Posterior vena cava (tissue), 2 donors: ENCODE data around the gene PMPCB. TPM values are rescaled to one million over a fixed set of nuclear protein-coding genes. Genes with fewer than 3 reads are reported as not detected.

Experiments used
- DNase-seq: peaks from one replicate; pipeline ENCODE4 v3.0.0-alpha.2; 2020; ENCODE audit warnings: low spot score
- intact Hi-C, 2 donors: fragments of 100-400 bp; cut with DNase I; formaldehyde crosslinking; loops; one replicate each; pipeline versions ENCODE4 v1.14.1 to v1.14.2; 2022 to 2023
- total RNA-seq, 2 donors: library from RNA; stranded (reverse); fragmentation: NEBNext Ultra II Directional; extraction: Animal tissue kit (Norgen Biotek cat#: 25700); gene quantifications; one replicate each; pipeline ENCODE4 v1.2.1, GENCODE V29; 2021
- donor health status: DM: yes; HTN: yes; CAD: no.
- donor health status: DM: yes; HTN: yes; CAD: no.

PMPCB gene
- total RNA-seq, 2 donors from 2014 or later, result 38.7 to 43.5 TPM

DNA sequence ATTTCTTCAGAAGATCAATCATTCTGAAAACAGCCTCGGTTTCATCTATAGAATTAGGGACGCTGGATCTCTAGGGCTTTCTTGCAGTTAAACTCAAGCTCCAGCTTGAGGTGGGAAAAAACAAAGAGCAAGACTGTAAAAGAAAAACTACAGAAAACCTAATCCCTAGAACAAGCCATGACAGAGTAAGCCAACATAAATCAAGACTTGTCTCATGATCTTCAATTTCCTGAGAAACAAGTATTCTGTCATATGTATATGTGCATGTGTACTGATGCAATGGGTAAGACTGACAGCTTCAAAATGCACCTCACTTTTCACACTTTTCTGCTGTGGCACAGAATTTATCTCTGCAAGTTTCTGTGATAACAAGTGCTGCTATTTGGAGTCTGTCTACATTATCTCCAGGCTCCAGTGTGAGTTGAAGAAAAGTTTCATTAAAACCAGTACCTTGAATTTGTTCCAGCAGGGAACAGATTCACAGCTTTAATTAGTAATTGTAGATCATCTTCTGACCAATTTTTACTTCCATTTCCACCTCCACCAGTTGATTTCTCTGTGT is 19.2 kb downstream of the PMPCB start:
- intact Hi-C loops, result no loop called here
- no peak for DNase-seq

- intact Hi-C loops, result no loop called here
- DNase-seq, result no peak
These were observed 19.8 kb downstream of the PMPCB start for GRCh38 chr7:103317009-103317408.

DNA sequence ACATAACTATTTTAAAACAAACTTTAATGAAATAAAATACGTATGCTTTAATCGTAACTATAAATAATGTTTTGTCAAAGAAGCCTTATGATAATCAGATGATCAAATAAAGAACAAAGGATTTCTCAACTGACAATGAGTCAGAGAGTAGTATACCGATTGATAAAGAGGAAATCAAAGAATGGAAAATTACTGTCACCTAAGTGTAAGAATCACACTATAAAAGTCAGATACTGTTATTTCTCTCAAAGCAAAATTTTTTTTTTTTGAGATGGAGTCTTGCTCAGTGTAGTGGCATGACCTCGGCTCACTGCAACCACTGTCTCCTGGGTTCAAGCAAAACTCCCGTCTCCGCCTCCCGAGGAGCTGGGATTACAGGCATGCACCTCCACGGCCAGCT is 28.5 kb downstream of the PMPCB start:
- intact Hi-C loops, result no loop called here
- no peak for DNase-seq

DNA sequence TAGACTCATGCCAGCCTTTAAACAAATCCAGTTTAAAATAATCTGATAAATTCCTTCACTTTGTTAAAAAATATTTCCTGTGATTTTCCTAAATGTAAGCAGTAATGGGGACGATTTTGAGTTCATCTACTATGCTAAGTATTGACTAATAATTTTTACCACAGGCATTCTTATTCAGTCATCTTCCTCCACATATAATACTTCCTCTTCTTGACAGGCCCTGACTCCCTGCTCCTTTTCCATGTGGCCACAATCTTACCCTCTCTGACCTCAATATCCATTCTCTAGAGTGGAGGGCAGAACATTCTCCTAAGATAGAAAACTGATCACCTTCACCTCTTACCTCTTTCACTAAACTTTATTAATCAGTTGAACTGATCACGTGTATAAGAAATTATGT is 39.5 kb downstream of the PMPCB start:
- intact Hi-C loops, result no loop called here
- no peak for DNase-seq

- DNase-seq, result no peak
- intact Hi-C loops, result no loop called here
These were observed 41.6 kb downstream of the PMPCB start for GRCh38 chr7:103338864-103339263.

DNA sequence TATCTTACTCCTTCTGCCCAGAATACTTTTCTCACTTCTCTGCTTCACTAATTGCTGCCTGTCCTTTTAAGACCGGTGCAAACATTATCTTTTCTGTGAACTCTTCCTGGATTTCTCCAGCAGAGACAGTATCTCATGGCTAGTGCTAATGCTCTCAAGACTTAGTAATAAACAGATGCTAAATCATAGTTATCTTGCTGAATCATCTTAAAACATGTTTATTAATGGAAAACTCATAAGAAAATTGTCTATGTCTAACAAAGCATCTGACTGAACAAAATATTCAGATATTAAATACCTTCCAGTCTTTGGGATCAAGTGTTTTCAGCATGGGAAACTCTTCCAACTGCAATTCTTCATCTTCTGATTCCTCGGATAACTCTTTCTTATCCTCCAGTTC is 44.2 kb downstream of the PMPCB start:
- intact Hi-C loops, result loop anchor here in 1 of 2 donors (10.0 kb wide), 1 partner anchor 1057 kb away; the partner anchor contains the start of gene SH2B2
- DNase-seq, result no peak

DNA sequence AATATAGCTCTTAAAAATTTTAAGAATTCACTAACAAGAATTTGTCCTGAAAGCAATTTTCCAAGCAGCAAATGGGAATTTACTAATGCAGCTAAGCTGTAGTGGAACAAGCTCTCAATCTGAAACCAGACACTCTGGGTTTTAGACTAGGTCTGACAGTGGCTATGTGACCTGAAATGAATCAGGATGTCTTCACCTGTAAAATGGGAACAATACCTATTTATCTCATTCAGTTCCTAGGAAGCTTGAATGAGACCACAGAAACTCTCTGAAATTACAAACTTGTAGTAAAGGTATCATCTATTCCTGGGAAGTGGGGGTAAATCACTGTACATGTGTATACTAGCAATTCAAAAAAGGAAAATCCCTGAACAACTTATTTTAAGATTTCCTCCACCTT is 46.1 kb downstream of the PMPCB start:
- intact Hi-C loops, result loop anchor here in 1 of 2 donors (10.0 kb wide), 1 partner anchor 1059 kb away; the partner anchor contains the start of gene SH2B2
- DNase-seq, result no peak

GRCh38 chr7:103343758-103344452 is 46.7 kb downstream of the PMPCB start:
- DNase-seq, result no peak
- intact Hi-C loops, result loop anchor here in 1 of 2 donors (10.0 kb wide), 1 partner anchor 1059 kb away; the partner anchor contains the start of gene SH2B2

- intact Hi-C loops, result loop anchor here in 1 of 2 donors (10.0 kb wide), 1 partner anchor 1060 kb away; the partner anchor contains the start of gene SH2B2
- DNase-seq, result peak; percentile 95
These were observed 47.4 kb downstream of the PMPCB start, which contains the start of gene DNAJC2 for GRCh38 chr7:103344453-103345149. DNAJC2 (minus strand) TSS chr7:103344767; CDS start chr7:103344622, 145 bp downstream.

DNA sequence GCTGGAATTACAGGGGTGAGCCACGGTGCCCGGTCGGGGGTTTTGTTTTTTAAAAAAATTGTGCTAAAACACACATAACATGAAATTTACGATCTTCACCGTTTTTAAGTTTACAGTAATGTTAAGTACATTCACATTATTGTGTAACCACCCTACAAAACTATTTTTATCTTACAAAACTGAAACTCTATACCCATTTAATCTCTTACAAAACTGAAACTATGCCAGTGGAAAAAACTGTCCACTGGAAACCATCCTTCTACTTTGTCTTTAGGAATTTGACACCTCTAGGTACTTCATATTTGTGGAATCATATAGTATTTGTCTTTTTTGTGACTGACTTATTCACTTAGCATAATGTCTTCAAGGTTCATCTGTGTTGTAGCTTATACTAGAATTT is 49.2 kb downstream of the PMPCB start:
- no peak for DNase-seq
- intact Hi-C loops, result loop anchor here in 1 of 2 donors (10.0 kb wide), 1 partner anchor 1062 kb away; the partner anchor contains the start of gene SH2B2

- DNase-seq, result peak; percentile 91
- intact Hi-C loops, result loop anchor here in 1 of 2 donors (10.0 kb wide), 1 partner anchor 1063 kb away; the partner anchor contains the start of gene SH2B2
These were observed 50.5 kb downstream of the PMPCB start, which contains the start of gene PSMC2 for GRCh38 chr7:103347507-103348267. PSMC2 (plus strand) TSS chr7:103347643; CDS start chr7:103347712, 69 bp downstream.

DNA sequence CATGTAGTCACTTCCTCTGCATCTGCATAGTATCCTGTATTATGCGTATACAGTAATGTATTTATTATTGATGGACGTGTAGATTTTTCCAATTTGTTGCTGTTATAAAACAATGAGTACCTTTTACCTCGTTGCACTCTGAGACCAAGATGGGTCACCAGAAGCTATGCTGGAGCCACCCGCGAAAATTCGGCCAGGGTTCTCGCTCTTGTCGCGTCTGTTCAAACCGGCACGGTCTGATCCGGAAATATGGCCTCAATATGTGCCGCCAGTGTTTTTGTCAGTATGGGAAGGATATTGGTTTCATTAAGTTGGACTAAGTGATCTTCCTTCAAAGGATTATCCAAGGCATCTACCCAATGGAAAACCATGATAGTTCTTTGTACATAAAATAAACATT is 51.2 kb downstream of the PMPCB start:
- intact Hi-C loops, result loop anchor here in 1 of 2 donors (10.0 kb wide), 1 partner anchor 1064 kb away; the partner anchor contains the start of gene SH2B2
- DNase-seq, result no peak

- intact Hi-C loops, result loop anchor here in 1 of 2 donors (10.0 kb wide), 1 partner anchor 1064 kb away; the partner anchor contains the start of gene SH2B2
- no peak for DNase-seq
These were observed 51.7 kb downstream of the PMPCB start for GRCh38 chr7:103348959-103349358.

- intact Hi-C loops, result loop anchor here in 1 of 2 donors (10.0 kb wide), 1 partner anchor 1065 kb away; the partner anchor contains the start of gene SH2B2
- DNase-seq, result no peak
These were observed 52.6 kb downstream of the PMPCB start for GRCh38 chr7:103349805-103350204.

Other genes with a start within 250 kb of the PMPCB start
- 1 to 10 TPM; 1.7 to 3.2 TPM for gene FBXL13, start 222.6 kb upstream of the PMPCB start, total RNA-seq
- 10 to 100 TPM; 35.4 to 36.2 TPM for gene ARMC10, start 222.3 kb upstream of the PMPCB start, total RNA-seq
- gene NAPEPLD, start 148.3 kb upstream of the PMPCB start, total RNA-seq, result 10 to 100 TPM in 1 of 2 donors, 1 to 10 TPM in 1; 9.6 to 14.3 TPM
- 10 to 100 TPM; 16.0 to 20.1 TPM for gene DNAJC2, start 47.3 kb downstream of the PMPCB start, total RNA-seq
- gene PSMC2, start 50.2 kb downstream of the PMPCB start, total RNA-seq, result 100 to 1,000 TPM in 1 of 2 donors, 10 to 100 TPM in 1; 97.8 to 105 TPM
- gene SLC26A5, start 148.8 kb downstream of the PMPCB start, total RNA-seq, result not detected